Hepatocyte (in vitro differentiated cells): ENCODE results near the gene FAM13C. TPM values are rescaled to one million over a fixed set of nuclear protein-coding genes. Genes with fewer than 3 reads are reported as not detected.

Experiments
- DNase-seq: peaks from one replicate; pipeline ENCODE4 v3.0.0-alpha.2; 2016; ENCODE audit warnings: low spot score
- H2AFZ ChIP-seq: fragments of 200-600 bp; sonication (generic); 2 replicates; pipeline ENCODE4 v1.6.0; 2016; ENCODE audit warnings: antibody characterized with exemption, mild to moderate bottlenecking
- H3K27ac ChIP-seq: fragments of 200-600 bp; sonication (generic); 2 replicates; pipeline ENCODE4 v1.5.1; 2016; ENCODE audit warnings: mild to moderate bottlenecking
- H3K27me3 ChIP-seq: fragments of 200-600 bp; sonication (generic); 2 replicates; pipeline ENCODE4 v1.6.1; 2016
- H3K36me3 ChIP-seq: fragments of 200-600 bp; sonication (generic); replicated peaks from 2 replicates; pipeline ENCODE4 v1.5.1; 2016; ENCODE audit warnings: low read depth; ENCODE audit not compliant: insufficient read depth
- H3K4me1 ChIP-seq: fragments of 200-600 bp; sonication (generic); 2 replicates; pipeline ENCODE4 v1.5.1; 2016; ENCODE audit warnings: mild to moderate bottlenecking, moderate library complexity; ENCODE audit not compliant: insufficient read depth
- H3K4me2 ChIP-seq: fragments of 200-600 bp; sonication (generic); 2 replicates; pipeline ENCODE4 v1.6.0; 2016
- H3K4me3 ChIP-seq: fragments of 200-600 bp; sonication (generic); 2 replicates; pipeline ENCODE4 v1.5.1; 2016; ENCODE audit warnings: mild to moderate bottlenecking
- H3K79me2 ChIP-seq: fragments of 200-600 bp; sonication (generic); 2 replicates; pipeline ENCODE4 v1.6.0; 2017; ENCODE audit warnings: mild to moderate bottlenecking
- H3K9me2 ChIP-seq: fragments of 200-600 bp; sonication (generic); replicated peaks from 2 replicates; pipeline ENCODE4 v1.6.0; 2017; ENCODE audit warnings: mild to moderate bottlenecking; ENCODE audit not compliant: insufficient read depth
- H3K9me3 ChIP-seq: fragments of 200-600 bp; sonication (generic); 2 replicates; pipeline ENCODE4 v1.5.1; 2016; ENCODE audit warnings: low read depth, mild to moderate bottlenecking
- H4K20me1 ChIP-seq: fragments of 200-600 bp; sonication (generic); 2 replicates; pipeline ENCODE4 v1.6.0; 2016; ENCODE audit warnings: mild to moderate bottlenecking; ENCODE audit not compliant: insufficient read depth, poor library complexity, severe bottlenecking
- EZH2 ChIP-seq: fragments of 200-600 bp; sonication (generic); IDR thresholded peaks from 2 replicates; pipeline ENCODE4 v1.6.1; 2016; ENCODE audit warnings: antibody characterized with exemption, mild to moderate bottlenecking, borderline replicate concordance
- EZH2phosphoT487 ChIP-seq: fragments of 200-600 bp; sonication (generic); IDR thresholded peaks from one replicate; pipeline ENCODE4 v1.6.1; 2018; ENCODE audit warnings: antibody characterized with exemption, mild to moderate bottlenecking, low read depth, moderate library complexity; ENCODE audit not compliant: unreplicated experiment, severe bottlenecking
- WGBS: methylation state at CpG from one replicate; pipeline ENCODE4 v1.1.6; 2016; ENCODE audit warnings: low lambda C conversion rate; ENCODE audit errors: missing lambda C conversion rate; 5-methylcytosine and 5-hydroxymethylcytosine counted together
- polyA plus RNA-seq: library from polyadenylated mRNA; unstranded; fragments of >200 nt; fragmentation: Nextera tagmentation; extraction: Ambion mirVana; gene quantifications from 2 replicates; pipeline ENCODE4 v1.2.1, GENCODE V29; 2016
- total RNA-seq: library from RNA; depleted of rRNA; stranded (reverse); fragments of >200 nt; gene quantifications from 2 replicates; pipeline ENCODE4 v1.2.3, GENCODE V29; 2014
- TF ChIP-seq, protein P1 (sequence below): fragments of 200-600 bp; sonication (generic); IDR thresholded peaks from 2 replicates; pipeline ENCODE4 v1.5.1; 2016; ENCODE audit warnings: antibody characterized with exemption, mild to moderate bottlenecking; ENCODE audit not compliant: poor library complexity

Gene FAM13C
- total and polyA plus RNA-seq, 2 experiments from 2014 or later = 2.2 to 3.1 TPM

DNA sequence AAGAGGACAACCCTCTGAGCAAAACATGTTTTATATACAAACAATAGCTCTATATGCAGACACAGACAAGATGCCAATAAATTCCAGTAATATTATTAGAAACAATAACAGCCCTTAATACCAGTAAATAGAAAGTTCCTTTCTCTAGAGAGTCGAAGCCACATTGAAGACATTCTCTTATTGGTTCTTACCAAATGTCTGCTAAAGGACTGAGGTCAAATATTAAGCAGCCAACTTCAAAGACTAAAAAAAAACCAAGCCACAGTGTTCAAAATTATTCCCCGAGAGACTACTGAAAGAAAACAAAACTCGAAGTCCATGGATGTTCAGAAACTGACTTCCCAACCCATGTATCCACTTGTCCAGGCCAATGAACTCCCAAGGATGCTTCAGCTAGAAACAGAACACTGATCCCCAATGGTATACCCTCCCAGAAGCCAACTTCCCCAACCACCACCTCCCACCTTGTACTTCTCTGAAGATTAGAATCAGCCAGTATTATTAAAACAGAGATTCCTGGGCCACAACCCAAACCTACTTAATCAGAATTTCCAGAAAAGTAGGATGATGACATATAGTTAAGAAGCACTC lies 51.9 kb downstream of the FAM13C start:
- no peaks in the 10 kb centered on the region for H3K4me1 ChIP-seq
- H3K79me2 ChIP-seq = no peaks in the 10 kb centered on the region
- no peak overlapping the region for H3K27ac ChIP-seq
- TF ChIP-seq EZH2 (no peak), EZH2phosphoT487 (no peak)
- TF ChIP-seq, protein P1, sequence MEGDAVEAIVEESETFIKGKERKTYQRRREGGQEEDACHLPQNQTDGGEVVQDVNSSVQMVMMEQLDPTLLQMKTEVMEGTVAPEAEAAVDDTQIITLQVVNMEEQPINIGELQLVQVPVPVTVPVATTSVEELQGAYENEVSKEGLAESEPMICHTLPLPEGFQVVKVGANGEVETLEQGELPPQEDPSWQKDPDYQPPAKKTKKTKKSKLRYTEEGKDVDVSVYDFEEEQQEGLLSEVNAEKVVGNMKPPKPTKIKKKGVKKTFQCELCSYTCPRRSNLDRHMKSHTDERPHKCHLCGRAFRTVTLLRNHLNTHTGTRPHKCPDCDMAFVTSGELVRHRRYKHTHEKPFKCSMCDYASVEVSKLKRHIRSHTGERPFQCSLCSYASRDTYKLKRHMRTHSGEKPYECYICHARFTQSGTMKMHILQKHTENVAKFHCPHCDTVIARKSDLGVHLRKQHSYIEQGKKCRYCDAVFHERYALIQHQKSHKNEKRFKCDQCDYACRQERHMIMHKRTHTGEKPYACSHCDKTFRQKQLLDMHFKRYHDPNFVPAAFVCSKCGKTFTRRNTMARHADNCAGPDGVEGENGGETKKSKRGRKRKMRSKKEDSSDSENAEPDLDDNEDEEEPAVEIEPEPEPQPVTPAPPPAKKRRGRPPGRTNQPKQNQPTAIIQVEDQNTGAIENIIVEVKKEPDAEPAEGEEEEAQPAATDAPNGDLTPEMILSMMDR = no peak
- no peak for DNase-seq
- 87% methylated on average over 3 of the region's 3 CpGs for WGBS
- H3K4me2 ChIP-seq = no peak overlapping the region
- H2AFZ ChIP-seq = no peak overlapping the region
- no peaks in the 10 kb centered on the region for H3K9me3 ChIP-seq
- no peak overlapping the region for H3K4me3 ChIP-seq
- no peaks in the 10 kb centered on the region for H4K20me1 ChIP-seq
- H3K27me3 ChIP-seq = no peaks in the 10 kb centered on the region
- no peaks in the 10 kb centered on the region for H3K36me3 ChIP-seq
- H3K9me2 ChIP-seq = no peaks in the 10 kb centered on the region

DNA sequence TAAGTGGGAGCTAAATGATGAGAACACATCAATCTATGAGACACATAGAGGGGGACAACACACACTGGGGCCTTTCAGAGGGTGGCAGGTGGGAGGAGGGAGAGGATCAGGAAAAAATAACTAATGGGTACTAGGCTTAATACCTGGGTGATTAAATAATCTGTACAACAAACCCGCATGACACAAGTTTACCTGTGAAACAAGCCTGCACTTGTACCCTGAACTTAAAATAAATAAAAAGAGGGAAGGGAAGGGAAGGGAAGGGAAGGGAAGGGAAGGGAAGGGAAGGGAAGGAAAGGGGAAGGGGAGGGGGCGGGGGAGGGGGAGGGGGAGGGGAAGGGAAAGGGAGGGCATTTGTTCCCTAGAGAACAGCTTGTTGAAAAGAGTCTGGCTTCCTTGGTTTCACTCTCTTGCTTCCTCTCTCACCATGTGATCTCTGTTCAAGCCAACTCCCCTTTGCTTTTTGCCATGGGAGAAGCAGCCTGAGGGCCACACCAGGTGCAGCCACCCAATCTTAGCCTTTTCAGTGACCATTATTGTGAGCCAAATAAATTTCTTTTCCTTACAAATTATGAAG lies 57.7 kb downstream of the FAM13C start:
- no peaks in the 10 kb centered on the region for H3K9me3 ChIP-seq
- peaks cover 5% of the 10 kb centered on the region for H3K9me2 ChIP-seq
- DNase-seq = no peak
- no peak overlapping the region for H3K4me2 ChIP-seq
- H3K27me3 ChIP-seq = no peaks in the 10 kb centered on the region
- H3K36me3 ChIP-seq = no peaks in the 10 kb centered on the region
- TF ChIP-seq EZH2 (no peak), EZH2phosphoT487 (no peak)
- TF ChIP-seq, protein P1 = no peak
- no peaks in the 10 kb centered on the region for H3K4me1 ChIP-seq
- 90% methylated on average over 1 of the region's 2 CpGs for WGBS
- H2AFZ ChIP-seq = no peak overlapping the region
- no peaks in the 10 kb centered on the region for H3K79me2 ChIP-seq
- H3K4me3 ChIP-seq = no peak overlapping the region
- H3K27ac ChIP-seq = no peak overlapping the region
- no peaks in the 10 kb centered on the region for H4K20me1 ChIP-seq

DNA sequence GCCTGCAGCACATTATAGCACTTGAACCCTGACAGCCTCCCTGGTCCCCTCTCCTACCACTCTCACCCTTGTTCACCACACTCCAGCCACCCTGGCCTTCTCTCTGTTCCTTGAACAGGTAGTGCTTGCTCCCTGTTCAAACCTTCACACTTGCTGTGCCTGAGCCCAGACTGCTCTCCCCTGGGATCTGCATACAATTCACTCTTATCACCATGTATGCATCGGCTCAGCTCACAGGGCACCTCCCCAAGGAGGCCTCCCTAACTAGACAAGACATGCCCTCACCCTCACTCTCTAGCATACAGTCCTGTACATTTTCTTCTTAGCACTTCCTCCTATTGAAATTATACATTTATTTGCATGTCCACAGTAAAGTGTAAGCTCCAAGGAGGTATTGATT lies 59.3 kb downstream of the FAM13C start:
- Histone ChIP-seq H3K9me3 (no peaks in the 10 kb centered on the region), H3K27me3 (no peaks in the 10 kb centered on the region), H3K4me3 (no peak overlapping the region), H3K4me2 (no peak overlapping the region), H3K36me3 (no peaks in the 10 kb centered on the region), H3K27ac (no peak overlapping the region), H3K79me2 (no peaks in the 10 kb centered on the region), H2AFZ (no peak overlapping the region), H4K20me1 (no peaks in the 10 kb centered on the region), H3K4me1 (no peaks in the 10 kb centered on the region), H3K9me2 (peaks cover 5% of the 10 kb centered on the region)
- DNase-seq = no peak
- TF ChIP-seq, protein P1 = no peak
- TF ChIP-seq EZH2 (no peak), EZH2phosphoT487 (no peak)
- WGBS = 10% methylated on average over 1 of the region's 1 CpG
